ENCODE data around the gene TRABD2B.

The TRABD2B gene

DNA sequence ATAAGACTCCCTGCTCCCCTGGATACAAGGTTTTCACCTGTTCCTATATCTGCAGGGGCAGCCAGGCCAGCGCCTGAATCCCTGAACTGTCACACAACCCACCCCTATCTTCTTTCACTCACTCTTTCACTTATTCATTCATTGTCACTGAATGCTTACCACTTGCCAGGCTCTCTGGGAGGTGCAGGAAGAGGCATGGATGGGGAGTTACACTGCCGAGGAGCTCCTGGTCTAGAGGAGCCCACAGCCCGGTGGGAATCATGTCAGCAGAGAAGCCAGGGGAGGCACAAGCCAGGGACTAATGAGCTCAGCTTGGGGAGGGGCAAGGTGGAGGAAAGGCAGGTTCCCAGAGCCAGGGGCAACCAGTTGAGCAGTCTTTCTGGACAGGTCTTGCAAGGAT is 155.8 kb downstream of the TRABD2B start:
- Histone ChIP-seq H3K9ac (ENCODE audit: low read depth, low read length) (no peak overlapping the region), H3K4me1 (ENCODE audit: insufficient read depth, low read length) (peaks cover 16% of the 10 kb centered on the region), H3K27ac (ENCODE audit: low read depth, low read length) (no peak overlapping the region), H3K9me3 (ENCODE audit: insufficient read depth, low read depth, low read length) (no peaks in the 10 kb centered on the region), H3K36me3 (ENCODE audit: insufficient read depth, low read length) (no peaks in the 10 kb centered on the region), H3K27me3 (ENCODE audit: insufficient read depth, low read length) (no peaks in the 10 kb centered on the region), H3K4me3 (ENCODE audit: low read length) (no peak overlapping the region)
- 63% methylated on average over 3 of the region's 3 CpGs for WGBS

DNA sequence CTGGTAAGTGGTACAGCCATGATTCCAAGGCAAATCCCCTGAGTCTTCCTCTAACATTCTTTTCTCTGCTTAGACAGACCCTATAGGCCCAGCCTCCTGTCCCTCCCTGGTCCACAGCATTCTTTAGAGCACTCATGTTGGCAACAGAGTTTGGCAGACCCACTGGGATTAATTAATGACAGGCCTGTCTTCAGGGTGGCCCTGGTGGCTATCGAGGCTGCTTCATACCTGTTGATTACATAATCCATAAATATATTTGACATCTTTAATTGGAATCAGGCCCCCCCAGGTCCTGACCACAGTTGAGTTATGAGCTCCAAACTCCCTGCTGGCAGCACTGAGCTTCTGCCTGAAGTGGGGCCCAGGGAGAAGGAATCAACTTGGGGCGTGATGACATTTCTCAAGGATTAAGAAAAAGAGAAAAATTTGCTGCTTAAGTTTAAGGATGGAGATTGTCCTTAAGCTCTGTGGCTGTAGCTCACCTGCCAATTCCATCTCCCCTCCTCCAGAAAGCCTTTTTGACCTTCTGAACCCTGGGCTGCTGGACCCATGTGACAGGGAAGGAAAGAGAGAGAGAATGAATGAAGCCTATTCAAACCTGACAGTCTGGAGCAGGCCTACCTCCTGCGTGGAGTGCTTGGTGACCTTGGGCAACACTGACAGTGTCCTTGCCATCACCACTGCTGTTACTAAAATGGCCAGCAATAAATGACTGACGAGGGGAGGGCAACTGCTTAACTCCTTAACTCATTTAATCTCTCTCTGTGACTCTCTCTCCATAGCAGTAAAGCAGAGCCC is 156.6 kb downstream of the TRABD2B start:
- H3K4me1 ChIP-seq (ENCODE audit: insufficient read depth, low read length), result peaks cover 16% of the 10 kb centered on the region
- H3K27me3 ChIP-seq (ENCODE audit: insufficient read depth, low read length), result no peaks in the 10 kb centered on the region
- peaks cover 6% of the 10 kb centered on the region; the same call in 1 of the 2 replicates for H3K9me3 ChIP-seq (ENCODE audit: insufficient read depth, low read depth, low read length)
- no peak overlapping the region for H3K4me3 ChIP-seq (ENCODE audit: low read length)
- H3K36me3 ChIP-seq (ENCODE audit: insufficient read depth, low read length), result no peaks in the 10 kb centered on the region
- no peak overlapping the region for H3K9ac ChIP-seq (ENCODE audit: low read depth, low read length)
- WGBS, result 90% methylated on average over 4 of the region's 4 CpGs
- H3K27ac ChIP-seq (ENCODE audit: low read depth, low read length), result no peak overlapping the region

DNA sequence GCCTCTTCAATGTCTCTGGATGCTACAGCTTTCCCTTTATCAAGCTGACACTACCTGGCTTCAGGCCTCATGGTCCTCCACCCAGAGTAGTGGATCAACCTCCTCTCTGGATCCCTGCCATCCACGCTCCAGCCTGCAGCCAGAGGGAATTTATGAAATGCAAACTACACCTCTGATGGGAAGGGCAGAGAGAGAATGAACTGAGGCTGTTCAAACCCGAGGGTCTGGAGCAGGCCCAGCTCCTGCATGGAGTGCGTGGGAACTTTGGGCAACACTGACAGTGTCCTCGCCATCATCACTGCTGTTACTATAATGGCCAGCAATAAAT is 157.8 kb downstream of the TRABD2B start:
- 96% methylated on average over 4 of the region's 4 CpGs for WGBS
- H3K27me3 ChIP-seq (ENCODE audit: insufficient read depth, low read length), result no peaks in the 10 kb centered on the region
- no peak overlapping the region for H3K9ac ChIP-seq (ENCODE audit: low read depth, low read length)
- no peak overlapping the region for H3K27ac ChIP-seq (ENCODE audit: low read depth, low read length)
- no peaks in the 10 kb centered on the region for H3K36me3 ChIP-seq (ENCODE audit: insufficient read depth, low read length)
- H3K4me3 ChIP-seq (ENCODE audit: low read length), result no peak overlapping the region
- peaks cover 16% of the 10 kb centered on the region for H3K4me1 ChIP-seq (ENCODE audit: insufficient read depth, low read length)
- peaks cover 15% of the 10 kb centered on the region; the same call in 1 of the 2 replicates for H3K9me3 ChIP-seq (ENCODE audit: insufficient read depth, low read depth, low read length)

DNA sequence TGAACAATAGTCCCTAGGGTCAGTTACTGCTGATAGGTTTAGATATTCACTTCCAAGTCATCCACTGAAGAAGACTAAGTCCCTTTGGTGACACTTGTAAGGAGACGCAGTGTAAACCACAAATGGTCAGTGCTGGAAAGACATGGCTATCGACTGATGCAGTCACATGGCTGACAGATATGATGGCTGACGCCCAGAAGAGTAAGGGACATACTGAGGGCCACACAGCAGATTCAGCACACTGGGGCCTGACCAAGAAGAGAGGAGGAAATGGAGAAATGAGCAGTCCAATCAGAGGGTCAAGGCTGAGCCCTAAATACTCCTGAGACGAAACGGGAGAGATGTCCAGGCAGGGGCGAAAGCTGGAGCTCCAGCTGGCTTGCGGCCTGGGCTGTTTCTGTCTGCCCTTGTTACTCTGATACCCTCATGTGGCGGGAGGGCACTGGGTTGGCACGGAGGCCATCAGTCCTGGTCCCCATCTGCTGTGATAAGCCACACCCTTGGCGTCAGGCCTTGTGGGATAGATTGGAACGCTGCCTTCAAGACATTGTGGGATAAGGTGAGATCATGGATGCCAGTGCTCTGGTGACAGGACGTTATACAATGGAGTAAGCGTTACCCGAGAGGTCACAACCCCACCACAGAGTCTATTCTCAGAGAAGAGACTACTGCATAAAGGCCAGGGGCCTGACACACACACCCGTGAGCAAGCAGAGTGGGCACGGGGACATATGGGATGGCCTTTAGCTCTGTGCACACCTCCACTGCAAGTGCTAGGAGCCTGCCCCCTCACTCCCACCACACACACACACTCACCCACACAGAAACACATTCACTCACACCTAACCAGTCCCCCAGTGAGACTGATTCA is 158.4 kb downstream of the TRABD2B start:
- no peak overlapping the region for H3K9ac ChIP-seq (ENCODE audit: low read depth, low read length)
- 93% methylated on average over 16 of the region's 16 CpGs for WGBS

DNA sequence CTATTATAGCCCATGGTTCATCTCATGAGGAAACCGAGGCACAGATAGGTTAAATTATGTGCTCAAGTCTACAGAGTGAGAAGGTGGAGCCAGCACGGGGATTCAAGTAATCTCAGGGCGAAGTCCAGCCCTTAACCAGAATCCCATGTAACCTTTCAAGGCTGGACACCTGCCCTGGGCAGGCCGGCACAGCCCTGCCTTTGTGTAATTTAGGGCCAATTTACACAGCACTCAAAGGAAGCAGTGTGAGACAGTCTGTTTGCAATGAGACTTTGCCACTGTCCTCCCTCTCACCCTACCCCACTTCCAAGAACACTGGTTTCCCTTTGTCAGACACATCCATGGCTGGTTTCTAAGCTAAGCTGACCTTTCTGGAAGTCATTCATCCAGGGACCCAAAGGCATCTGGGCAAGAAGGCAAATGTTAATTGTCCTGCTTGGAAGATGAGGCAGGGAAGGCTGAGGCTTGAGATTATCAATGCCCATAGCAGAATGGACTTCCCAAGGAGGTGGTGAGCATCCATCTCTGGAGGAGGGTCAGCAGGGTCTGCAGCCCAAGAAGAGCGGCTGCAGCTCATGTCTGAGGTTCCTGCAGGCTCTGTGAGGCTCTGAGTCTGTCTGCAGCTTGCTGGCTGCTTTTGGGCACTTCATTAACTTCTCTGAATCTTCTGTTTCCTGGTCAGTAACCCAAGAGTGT is 159.2 kb downstream of the TRABD2B start:
- Histone ChIP-seq H3K27ac (ENCODE audit: low read depth, low read length) (no peak overlapping the region), H3K4me3 (ENCODE audit: low read length) (no peak overlapping the region), H3K36me3 (ENCODE audit: insufficient read depth, low read length) (no peaks in the 10 kb centered on the region), H3K9ac (ENCODE audit: low read depth, low read length) (no peak overlapping the region), H3K9me3 (ENCODE audit: insufficient read depth, low read depth, low read length) (peaks cover 15% of the 10 kb centered on the region; the same call in 1 of the 2 replicates), H3K4me1 (ENCODE audit: insufficient read depth, low read length) (peaks cover 16% of the 10 kb centered on the region), H3K27me3 (ENCODE audit: insufficient read depth, low read length) (no peaks in the 10 kb centered on the region)
- WGBS, result 92% methylated on average over 5 of the region's 5 CpGs

More for the DNA sequence above, 158.4 kb downstream of the TRABD2B start:
- Histone ChIP-seq H3K4me3 (ENCODE audit: low read length) (no peak overlapping the region), H3K27me3 (ENCODE audit: insufficient read depth, low read length) (no peaks in the 10 kb centered on the region), H3K4me1 (ENCODE audit: insufficient read depth, low read length) (peaks cover 16% of the 10 kb centered on the region), H3K36me3 (ENCODE audit: insufficient read depth, low read length) (no peaks in the 10 kb centered on the region), H3K9me3 (ENCODE audit: insufficient read depth, low read depth, low read length) (peaks cover 15% of the 10 kb centered on the region; the same call in 1 of the 2 replicates), H3K27ac (ENCODE audit: low read depth, low read length) (no peak overlapping the region)

DNA sequence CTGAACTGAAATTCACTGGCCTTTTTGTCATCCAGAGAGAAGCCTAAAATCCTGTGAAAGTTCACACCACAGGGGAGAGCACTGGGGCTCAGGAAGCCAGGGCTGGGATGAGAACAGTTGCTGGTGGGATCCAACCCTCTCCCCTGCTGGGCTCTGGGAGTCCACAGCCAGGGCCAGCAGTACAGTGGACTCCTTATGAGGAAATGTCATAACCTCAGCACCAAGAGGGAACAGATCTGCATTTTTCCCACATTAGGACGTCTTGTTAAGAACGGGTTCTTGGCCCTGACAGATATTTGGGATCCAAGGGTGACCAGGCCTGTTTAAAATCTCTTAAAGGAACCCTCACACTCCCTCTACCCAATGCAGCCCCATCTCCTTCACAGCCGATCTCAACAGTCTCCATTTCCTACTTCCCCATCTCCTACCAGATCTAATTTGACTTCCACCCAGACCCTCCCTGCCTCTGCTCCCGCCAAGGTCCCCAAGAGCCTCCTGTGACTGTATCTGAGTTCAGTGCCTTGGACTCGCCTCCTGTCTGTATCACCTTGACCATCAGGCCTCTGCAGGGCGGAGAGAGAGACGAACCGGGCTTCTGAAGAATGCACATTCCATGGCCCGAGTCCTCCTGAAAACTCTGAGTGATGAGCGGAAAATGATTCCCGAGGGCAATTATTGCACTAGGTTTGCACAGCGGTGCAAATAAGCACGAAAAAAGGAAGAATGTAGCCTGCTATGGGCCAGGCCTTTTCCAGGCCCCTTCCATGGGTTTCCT is 159.9 kb downstream of the TRABD2B start:
- H3K9ac ChIP-seq (ENCODE audit: low read depth, low read length), result no peak overlapping the region
- WGBS, result 94% methylated on average over 13 of the region's 13 CpGs
- peaks cover 9% of the 10 kb centered on the region for H3K4me1 ChIP-seq (ENCODE audit: insufficient read depth, low read length)

DNA sequence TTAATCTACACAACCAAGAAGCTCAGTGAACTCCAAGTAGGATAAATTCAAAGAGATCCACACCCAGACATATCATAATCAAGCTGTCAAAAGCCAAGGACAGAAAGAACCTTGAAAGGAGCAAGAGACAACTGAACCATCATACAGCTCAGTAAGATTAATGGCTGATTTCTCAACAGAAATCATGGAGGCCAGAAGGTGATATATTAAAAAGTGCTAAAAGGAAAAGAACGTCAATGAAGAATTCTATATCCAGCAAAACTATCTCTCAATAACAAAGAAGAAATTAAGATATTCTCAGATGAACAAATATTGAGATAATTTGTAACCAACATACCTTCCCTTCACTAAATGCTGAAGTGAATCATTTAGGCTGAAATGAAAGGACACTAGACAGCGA is 161.8 kb downstream of the TRABD2B start:
- Histone ChIP-seq H3K27ac (ENCODE audit: low read depth, low read length) (no peak overlapping the region), H3K9ac (ENCODE audit: low read depth, low read length) (no peak overlapping the region), H3K27me3 (ENCODE audit: insufficient read depth, low read length) (no peaks in the 10 kb centered on the region), H3K36me3 (ENCODE audit: insufficient read depth, low read length) (no peaks in the 10 kb centered on the region), H3K4me3 (ENCODE audit: low read length) (no peak overlapping the region), H3K9me3 (ENCODE audit: insufficient read depth, low read depth, low read length) (peaks cover 15% of the 10 kb centered on the region; the same call in 1 of the 2 replicates), H3K4me1 (ENCODE audit: insufficient read depth, low read length) (peaks cover 13% of the 10 kb centered on the region)
- WGBS, result 100% methylated on average over 1 of the region's 2 CpGs

More for the DNA sequence above, 159.9 kb downstream of the TRABD2B start:
- H3K36me3 ChIP-seq (ENCODE audit: insufficient read depth, low read length), result no peaks in the 10 kb centered on the region
- no peaks in the 10 kb centered on the region for H3K27me3 ChIP-seq (ENCODE audit: insufficient read depth, low read length)
- peaks cover 15% of the 10 kb centered on the region; the same call in 1 of the 2 replicates for H3K9me3 ChIP-seq (ENCODE audit: insufficient read depth, low read depth, low read length)
- no peak overlapping the region for H3K4me3 ChIP-seq (ENCODE audit: low read length)
- H3K27ac ChIP-seq (ENCODE audit: low read depth, low read length), result no peak overlapping the region

DNA sequence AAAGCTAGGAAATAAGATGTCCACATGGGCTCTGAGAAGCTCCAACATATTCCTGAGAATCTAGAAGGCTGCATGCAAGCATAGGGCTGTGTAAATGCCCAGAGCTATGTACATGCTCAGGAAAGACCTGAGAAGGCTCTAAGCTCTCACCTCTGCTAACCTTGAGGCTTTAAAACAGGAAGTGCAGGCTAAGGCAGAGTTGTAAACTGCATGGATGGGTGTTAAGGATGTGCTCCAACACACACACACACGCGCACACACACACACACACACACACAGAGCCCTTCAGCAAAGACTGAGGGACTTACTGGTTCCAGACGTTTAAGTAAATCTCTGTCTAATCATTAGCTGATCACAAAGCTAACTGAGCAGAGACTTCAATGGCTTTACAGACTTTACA is 162.9 kb downstream of the TRABD2B start:
- Histone ChIP-seq H3K27me3 (ENCODE audit: insufficient read depth, low read length) (no peaks in the 10 kb centered on the region), H3K9ac (ENCODE audit: low read depth, low read length) (no peak overlapping the region), H3K4me1 (ENCODE audit: insufficient read depth, low read length) (peaks cover 15% of the 10 kb centered on the region), H3K36me3 (ENCODE audit: insufficient read depth, low read length) (no peaks in the 10 kb centered on the region), H3K27ac (ENCODE audit: low read depth, low read length) (no peak overlapping the region), H3K4me3 (ENCODE audit: low read length) (no peak overlapping the region), H3K9me3 (ENCODE audit: insufficient read depth, low read depth, low read length) (peaks cover 15% of the 10 kb centered on the region; the same call in 1 of the 2 replicates)
- 53% methylated on average over 3 of the region's 3 CpGs for WGBS

DNA sequence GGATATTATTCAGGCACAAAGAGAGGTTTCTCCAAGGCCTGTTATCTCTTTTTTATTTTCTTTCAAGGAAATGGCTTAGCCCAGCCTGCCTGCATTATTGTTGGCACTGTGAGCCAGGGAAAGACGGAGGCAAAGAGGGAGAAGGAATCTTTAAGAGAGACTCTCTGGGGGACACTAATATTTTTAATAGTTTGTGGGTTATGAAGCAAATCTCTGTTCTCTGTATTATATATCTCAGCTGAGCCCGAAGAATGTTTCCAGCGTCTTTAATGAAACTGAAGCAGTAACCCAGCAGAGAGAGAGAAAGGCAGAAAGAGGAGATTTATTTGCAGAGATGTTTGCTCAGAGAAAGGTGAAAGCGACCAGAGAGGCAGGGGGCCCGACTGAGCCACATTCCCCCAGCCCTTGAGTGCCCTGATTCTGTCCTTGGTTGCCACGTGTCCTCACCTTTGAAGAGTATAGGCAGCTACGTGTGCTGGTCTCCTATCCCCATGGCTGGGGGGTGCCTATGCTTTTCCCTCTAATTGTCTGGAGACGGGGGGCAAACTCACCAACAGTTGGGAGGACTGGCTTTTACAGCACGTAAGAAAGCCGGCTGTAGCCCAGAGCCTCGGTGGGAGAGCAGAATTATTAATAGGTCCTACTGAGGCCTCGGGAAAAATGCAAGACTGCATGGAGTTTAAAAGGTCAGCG is 166.4 kb downstream of the TRABD2B start:
- Histone ChIP-seq H3K9me3 (ENCODE audit: insufficient read depth, low read depth, low read length) (peaks cover 11% of the 10 kb centered on the region; the same call in 1 of the 2 replicates), H3K27ac (ENCODE audit: low read depth, low read length) (no peak overlapping the region), H3K9ac (ENCODE audit: low read depth, low read length) (no peak overlapping the region), H3K4me3 (ENCODE audit: low read length) (no peak overlapping the region), H3K27me3 (ENCODE audit: insufficient read depth, low read length) (no peaks in the 10 kb centered on the region), H3K36me3 (ENCODE audit: insufficient read depth, low read length) (no peaks in the 10 kb centered on the region), H3K4me1 (ENCODE audit: insufficient read depth, low read length) (peaks cover 15% of the 10 kb centered on the region)
- WGBS, result 60% methylated on average over 13 of the region's 13 CpGs

DNA sequence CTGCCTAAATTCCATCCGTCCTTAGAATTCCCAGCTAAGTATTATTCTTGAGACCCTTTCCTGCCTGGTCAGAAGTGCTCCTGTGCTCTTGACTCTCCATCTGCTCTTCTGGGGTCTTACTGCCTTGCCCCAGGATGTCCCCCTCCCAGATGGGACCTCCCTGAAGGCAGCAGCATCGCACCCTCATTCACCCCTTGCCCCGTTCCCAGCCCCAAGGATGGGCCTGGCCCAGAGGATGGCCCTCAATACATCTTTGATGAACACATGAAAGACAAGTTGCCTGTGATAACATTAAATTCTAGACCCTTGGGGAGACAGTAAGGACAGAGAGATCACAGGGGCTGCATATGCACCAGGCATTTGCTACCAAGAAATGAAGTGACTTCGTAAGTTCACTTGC is 167.2 kb downstream of the TRABD2B start:
- 68% methylated on average over 4 of the region's 4 CpGs for WGBS
- Histone ChIP-seq H3K36me3 (ENCODE audit: insufficient read depth, low read length) (no peaks in the 10 kb centered on the region), H3K27me3 (ENCODE audit: insufficient read depth, low read length) (no peaks in the 10 kb centered on the region)

More for the DNA sequence above, 167.2 kb downstream of the TRABD2B start:
- no peak overlapping the region for H3K27ac ChIP-seq (ENCODE audit: low read depth, low read length)
- H3K9me3 ChIP-seq (ENCODE audit: insufficient read depth, low read depth, low read length), result peaks cover 3% of the 10 kb centered on the region; the same call in 1 of the 2 replicates
- H3K4me3 ChIP-seq (ENCODE audit: low read length), result no peak overlapping the region
- peaks cover 15% of the 10 kb centered on the region for H3K4me1 ChIP-seq (ENCODE audit: insufficient read depth, low read length)
- H3K9ac ChIP-seq (ENCODE audit: low read depth, low read length), result no peak overlapping the region

Measured in HUES64 (cell line).